Stimulated activated CD8-positive, alpha-beta memory T cell treated with anti-CD3 and anti-CD28 coated beads, Interleukin-12 subunit alpha, Interleukin-12 subunit beta, amount 100 ng/mL, for 4 hours (primary cell): Measurements from ENCODE around the gene POLRMT.
A peak's percentile ranks its signal among the peaks of the same experiment; 100 is the strongest.
"Not testable (repeated sequence)": the region's sequence is repeated elsewhere in the genome, so short reads cannot be mapped to it uniquely, and the experiment has no call there.

Experiments
- DNase-seq: peaks from one replicate; pipeline ENCODE4 v3.0.0-alpha.2; 2020; ENCODE audit warnings: low read depth

The POLRMT gene

DNA sequence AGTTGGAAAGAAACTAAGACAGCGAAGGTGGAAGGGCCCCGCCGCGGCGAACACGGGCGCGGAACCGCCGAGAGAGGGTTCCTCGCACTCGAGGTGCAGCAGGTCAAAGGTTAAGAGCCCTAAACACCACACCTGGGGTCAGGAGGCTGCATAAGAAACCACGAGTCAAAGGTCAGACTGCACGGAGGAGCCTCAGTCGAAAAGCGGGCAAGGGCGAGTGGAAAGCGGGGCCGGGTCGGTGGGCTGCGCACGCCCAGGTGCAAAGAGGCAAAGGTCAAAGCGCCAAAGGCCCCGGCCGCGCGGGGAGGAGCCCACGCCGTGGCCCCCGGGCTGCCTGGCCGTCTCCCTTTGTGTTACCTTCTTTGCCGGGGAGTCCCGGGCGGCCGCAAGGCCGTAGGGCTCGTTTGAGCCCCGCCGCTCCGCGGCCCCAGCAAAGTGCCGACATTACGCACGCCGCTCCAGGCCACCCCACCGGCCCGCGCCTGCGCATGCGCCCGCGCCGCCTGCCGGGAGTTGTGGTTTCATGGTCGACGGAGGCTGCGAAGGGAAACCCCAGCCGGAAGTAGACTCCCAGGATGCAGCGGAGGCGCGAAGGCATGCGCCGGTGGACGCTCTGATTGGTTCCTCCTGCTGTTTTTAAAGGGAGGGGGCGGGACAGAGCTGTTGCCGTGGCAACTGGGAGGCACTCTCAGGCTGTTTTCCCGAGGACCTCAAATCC lies at the start of gene POLRMT:
Gene POLRMT (minus strand): TSS at position 470 of the 718 bp plus-strand sequence. CDS start 25 bp downstream, at position 445.
- peak; percentile 95 for DNase-seq

GRCh38 chr19:682678-683320 lies 49.5 kb upstream of the POLRMT start:
- no peak for DNase-seq

- DNase-seq, result no peak
Observed at GRCh38 chr19:681029-682019, 48.0 kb upstream of the POLRMT start.

DNA sequence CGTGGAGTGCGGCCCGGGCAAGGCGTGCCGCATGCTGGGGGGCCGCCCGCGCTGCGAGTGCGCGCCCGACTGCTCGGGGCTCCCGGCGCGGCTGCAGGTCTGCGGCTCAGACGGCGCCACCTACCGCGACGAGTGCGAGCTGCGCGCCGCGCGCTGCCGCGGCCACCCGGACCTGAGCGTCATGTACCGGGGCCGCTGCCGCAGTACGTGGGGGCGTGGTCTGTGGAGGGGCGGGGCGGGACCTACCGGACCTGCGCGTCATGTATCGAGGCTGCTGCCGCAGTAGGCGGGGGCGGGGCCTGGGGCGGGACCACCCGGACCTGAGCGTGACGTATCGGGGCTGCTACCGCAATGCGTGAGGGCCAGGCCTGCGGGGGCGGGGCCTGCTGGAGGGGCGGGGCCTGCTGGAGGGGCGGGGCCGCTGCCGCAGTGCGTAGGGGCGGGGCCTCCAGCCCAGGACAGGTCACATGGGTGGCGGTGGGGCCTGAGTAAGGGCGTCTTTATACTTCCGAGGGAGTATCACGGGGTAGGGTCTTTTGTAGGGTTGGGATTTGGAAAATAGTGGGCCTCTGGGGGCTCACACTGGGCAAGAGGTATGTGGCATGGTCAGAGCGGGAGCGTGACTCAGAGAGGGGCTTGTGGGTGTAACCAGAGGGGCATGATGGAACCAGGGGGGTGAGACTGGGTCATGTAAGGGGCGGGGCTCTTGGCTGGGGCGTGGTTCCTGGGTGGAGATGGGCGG lies 47.1 kb upstream of the POLRMT start:
- DNase-seq, result peak; percentile 99

DNA sequence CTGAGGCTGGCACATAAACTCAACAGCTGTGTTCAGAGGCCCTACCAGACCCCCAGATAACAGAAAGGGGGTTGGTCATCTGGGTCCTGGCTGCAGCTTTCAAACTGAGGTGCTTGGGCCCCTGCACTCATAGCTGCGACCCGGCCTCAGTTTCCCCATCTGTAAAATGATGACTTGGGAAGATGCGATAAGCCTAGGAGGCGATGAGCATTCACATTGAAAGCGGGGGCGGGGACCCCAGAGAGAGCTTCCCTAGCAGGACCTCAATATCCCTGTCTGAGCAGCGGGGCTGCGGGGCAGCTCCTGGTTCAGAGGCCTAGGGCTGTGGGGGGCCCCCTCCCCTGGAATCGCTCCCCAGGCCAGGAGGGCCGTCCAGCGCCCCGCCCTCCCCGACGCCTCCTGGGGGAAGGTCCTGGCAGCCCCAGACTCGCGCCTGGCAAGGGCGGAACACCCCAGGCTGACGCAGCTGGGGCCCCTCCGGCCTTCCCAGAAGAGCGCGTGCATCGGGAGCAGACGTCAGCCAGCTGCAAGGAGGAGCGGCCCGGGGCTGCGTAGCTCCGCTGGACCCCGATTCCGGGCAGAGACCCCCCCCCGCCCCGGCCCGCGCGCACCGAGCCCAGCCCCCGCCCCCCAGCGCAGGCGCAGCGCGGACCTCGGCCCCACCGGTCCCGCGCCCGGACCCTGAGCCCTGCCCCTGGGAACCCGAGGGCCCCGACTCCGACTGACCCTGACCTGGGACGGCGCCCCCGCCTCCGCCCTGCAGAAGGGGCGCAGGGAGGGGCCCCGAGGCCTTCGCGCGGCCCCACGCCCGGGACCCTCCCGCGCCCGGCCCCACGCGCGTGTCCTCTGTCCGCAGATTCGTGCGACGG lies 46.3 kb upstream of the POLRMT start:
- DNase-seq, result no peak

DNA sequence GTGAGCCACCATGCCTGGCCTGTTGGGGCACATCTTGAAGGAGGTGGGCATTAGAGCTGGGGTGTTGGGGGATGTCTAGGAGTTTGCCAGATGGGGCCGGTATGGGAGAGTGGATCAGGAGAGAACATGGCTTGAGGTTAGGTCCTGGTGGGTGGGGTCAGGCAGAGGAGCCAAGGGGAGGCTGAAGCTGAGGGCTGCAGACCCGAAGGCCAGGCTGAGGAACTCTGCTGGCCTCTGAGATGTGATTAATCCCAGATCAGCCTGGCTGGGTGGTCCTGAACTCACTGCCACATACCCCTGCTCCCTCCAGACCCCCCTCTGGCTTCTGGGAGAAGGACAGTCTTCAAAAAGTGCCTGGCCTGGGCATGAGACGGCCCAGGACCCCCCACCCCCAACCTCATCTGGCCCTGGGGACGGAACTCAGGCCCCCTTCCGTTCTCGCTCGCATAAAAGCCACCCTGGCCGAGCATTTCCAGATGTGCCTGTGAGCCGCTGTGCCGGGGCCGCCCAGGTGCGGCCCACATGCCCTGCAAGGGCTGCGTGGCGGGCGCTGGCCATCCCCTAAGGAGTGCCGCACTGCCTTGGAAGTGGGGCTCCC lies 45.6 kb upstream of the POLRMT start:
- no peak for DNase-seq

DNA sequence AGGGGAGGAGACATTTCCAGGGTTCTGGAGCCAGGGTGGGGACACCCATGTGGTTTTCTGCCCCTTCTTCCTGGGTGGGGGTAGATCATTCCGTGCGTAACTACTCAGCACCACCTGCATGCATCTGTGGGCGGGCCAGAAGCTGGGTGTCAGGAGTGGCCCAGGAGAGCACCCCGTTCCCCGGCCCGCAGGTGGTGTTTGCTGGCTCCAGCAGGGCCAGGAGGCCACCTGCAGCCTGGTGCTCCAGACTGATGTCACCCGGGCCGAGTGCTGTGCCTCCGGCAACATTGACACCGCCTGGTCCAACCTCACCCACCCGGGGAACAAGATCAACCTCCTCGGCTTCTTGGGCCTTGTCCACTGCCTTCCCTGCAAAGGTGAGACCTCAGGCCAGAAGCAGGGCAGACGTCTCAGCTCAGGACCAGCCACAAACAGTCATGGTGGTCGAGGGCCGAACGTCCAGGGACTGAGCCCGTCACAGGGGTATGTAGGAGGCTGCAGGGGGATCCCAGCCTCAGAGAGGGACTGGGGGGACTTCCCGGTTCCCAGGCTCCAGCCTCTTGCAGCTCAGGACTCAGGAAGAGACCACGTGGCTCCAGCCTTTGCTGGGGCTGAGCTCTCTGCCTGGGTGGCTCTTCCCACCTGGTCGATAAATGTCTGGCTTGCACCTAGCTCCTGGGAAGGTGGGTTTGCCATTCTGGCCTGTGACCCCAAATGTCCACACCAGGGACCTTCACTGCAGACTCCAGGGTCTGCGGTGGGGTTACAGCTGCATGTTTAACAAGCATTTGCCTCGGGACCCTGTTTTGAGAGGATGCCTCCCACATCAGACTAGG lies 44.5 kb upstream of the POLRMT start:
- DNase-seq, result no peak

DNA sequence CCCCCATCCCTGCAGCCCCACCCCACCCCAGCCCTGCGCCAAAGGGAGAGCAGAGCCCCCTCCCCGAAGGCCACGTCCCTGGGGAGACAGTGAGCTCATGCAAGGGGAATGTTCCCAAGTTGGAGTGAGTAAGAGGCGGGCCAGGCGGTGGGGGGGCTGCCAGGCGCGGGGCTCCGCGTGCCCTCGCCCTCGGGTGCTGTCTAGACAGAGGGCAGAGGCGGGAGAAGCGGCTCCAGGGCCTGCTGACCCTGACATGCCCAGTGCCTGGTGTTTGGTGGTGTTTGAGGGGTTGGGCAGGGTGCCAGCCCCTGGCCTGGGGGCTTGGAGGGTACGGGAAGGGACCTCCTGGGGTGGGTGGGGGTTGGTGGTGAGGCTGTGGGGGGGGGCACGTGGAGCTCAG lies 43.9 kb upstream of the POLRMT start:
- DNase-seq, result no peak

GRCh38 chr19:676339-677105 lies 43.2 kb upstream of the POLRMT start, which contains the start of gene FSTL3:
Gene FSTL3, plus strand, starts transcription at chr19:676392. Its CDS starts 32 bp downstream, at chr19:676424.
- DNase-seq, result no peak

- DNase-seq, result no peak
Observed at GRCh38 chr19:676007-676338, 42.6 kb upstream of the POLRMT start.

GRCh38 chr19:674282-675151 lies 41.2 kb upstream of the POLRMT start:
- no peak for DNase-seq

DNA sequence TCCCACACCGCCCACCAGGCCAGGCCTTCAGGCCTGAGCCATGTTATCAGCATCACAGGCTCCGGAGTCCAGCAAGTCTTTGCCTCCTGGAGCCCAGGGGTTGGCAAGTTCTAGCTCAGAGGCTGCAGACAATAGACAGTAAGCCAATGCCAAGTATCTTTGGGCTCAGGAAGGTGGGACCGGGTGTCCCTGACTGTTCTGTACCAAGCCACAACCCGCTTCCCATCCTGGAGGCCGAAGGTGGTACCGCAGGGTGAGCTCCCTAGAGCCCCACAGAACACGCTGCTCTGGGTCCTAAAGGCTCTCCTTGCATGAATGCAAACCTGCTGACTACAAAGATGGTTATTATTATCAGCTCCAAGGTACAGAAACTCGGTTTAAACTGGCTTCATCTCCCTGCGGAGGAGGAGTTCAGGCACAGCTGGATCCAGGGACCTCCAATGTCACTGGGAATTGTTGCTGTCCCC lies 37.3 kb upstream of the POLRMT start:
- DNase-seq, result no peak

GRCh38 chr19:668675-669434 lies 35.5 kb upstream of the POLRMT start:
- not testable (repeated sequence) for DNase-seq

- DNase-seq, result not testable (repeated sequence)
Observed at GRCh38 chr19:666985-667573, 33.7 kb upstream of the POLRMT start.

DNA sequence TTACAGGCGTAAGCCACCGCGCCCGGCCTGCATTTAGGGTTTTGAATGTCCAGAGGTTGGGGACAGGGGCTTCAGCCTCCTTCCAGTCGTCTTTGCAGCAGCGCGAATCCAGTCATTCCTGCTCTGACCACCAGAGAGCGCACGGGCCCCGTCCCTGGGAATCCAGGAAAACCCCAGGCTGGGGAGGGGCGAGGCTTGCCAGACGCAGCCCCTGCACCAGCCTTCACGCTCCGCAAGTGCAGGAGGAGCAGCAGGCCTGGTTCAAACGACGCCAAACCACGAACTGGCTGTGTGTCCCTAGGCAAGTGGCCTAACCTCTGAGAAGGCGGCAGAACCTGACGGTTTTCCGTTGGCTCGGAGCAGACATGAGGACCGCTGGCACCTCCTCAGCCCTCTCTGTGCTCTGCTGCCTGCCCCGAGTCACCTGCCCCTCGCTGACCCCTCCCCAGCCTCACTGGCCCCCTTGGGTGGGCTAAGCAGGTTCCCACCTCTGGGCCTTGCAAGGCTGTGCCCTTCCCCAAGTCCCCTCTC lies 31.6 kb upstream of the POLRMT start:
- peak; percentile 56 for DNase-seq

- no peak for DNase-seq
Observed at GRCh38 chr19:663682-664117, 30.4 kb upstream of the POLRMT start.
